Suprapubic skin (tissue), 4 donors: Measurements from ENCODE around the gene HEY2.

Experiments used
- EP300 ChIP-seq: sonication (generic); formaldehyde crosslinking; IDR thresholded peaks from one replicate; pipeline ENCODE4 v1.6.1; 2017; ENCODE audit warnings: antibody characterized with exemption
- POLR2A ChIP-seq, 2 donors: fragments of 450-650 bp; IDR thresholded peaks; one replicate each; pipeline ENCODE4 v1.6.1; 2017; ENCODE audit warnings: antibody characterized with exemption in 2 of 2, mild to moderate bottlenecking in 2 of 2, moderate library complexity in 2 of 2
- POLR2AphosphoS5 ChIP-seq, 3 donors: sonication (generic); formaldehyde crosslinking; IDR thresholded peaks; one replicate each; pipeline ENCODE4 v1.6.1; 2017; ENCODE audit warnings: antibody characterized with exemption in 3 of 3
- TF ChIP-seq, protein P1 (sequence below), 2 donors: fragments of 200-600 bp in 1 of 2; fragments of 450-650 bp in 1 of 2; sonication (generic) in 1 of 2; IDR thresholded peaks; one replicate each; pipeline ENCODE4 v1.5.1; 2016 to 2019; ENCODE audit warnings: antibody characterized with exemption in 2 of 2, mild to moderate bottlenecking in 1 of 2, moderate library complexity in 1 of 2

DNA sequence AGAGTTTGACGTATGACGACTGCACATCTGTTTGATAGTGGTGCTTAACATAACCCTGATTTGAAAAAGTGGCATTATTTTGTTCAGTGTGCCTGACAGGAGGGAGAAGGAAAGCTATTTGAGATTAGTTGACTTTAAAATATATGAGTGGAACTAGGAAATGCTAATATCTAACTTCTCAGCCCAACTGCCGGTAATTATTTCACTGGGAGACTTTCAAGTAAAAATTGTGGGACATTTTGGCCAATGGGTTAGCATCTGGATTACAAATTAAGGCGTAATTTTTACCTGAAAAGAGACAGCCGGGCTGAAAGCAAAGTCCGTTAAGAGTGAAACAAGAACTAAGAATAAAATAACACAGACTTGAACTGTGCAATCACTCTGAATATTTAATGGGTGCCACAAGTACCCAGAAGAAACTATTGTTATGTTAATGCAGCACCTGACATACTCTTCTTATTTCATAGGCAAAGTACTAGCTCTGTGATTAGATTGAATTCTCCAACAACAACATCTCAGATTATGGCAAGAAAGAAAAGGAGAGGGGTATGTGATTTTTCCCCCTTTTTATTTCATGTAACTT lies 2.0 kb downstream of the HEY2 start:
- TF ChIP-seq, protein P1, sequence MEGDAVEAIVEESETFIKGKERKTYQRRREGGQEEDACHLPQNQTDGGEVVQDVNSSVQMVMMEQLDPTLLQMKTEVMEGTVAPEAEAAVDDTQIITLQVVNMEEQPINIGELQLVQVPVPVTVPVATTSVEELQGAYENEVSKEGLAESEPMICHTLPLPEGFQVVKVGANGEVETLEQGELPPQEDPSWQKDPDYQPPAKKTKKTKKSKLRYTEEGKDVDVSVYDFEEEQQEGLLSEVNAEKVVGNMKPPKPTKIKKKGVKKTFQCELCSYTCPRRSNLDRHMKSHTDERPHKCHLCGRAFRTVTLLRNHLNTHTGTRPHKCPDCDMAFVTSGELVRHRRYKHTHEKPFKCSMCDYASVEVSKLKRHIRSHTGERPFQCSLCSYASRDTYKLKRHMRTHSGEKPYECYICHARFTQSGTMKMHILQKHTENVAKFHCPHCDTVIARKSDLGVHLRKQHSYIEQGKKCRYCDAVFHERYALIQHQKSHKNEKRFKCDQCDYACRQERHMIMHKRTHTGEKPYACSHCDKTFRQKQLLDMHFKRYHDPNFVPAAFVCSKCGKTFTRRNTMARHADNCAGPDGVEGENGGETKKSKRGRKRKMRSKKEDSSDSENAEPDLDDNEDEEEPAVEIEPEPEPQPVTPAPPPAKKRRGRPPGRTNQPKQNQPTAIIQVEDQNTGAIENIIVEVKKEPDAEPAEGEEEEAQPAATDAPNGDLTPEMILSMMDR (IDR thresholded peaks at IDR 0.05) = no peak
- TF ChIP-seq POLR2AphosphoS5 (IDR thresholded peaks at IDR 0.05) = no peak
- TF ChIP-seq POLR2A (IDR thresholded peaks at IDR 0.05) = no peak
- TF ChIP-seq EP300 = no peak
